Measurements from ENCODE around the gene KLHL29.

GRCh38 chr2:23510471-23510870, 125.5 kb downstream of the KLHL29 start:
- TF ChIP-seq TAF1 (IDR thresholded peaks at IDR 0.05; ENCODE audit: low read depth): no peak
- TF ChIP-seq REST (IDR thresholded peaks at IDR 0.05; ENCODE audit: low read depth): no peak
- no peak for TF ChIP-seq YY1 (IDR thresholded peaks at IDR 0.05; ENCODE audit: low read depth)

Measured in Ishikawa (cell line).